BLaER1 (cell line): ENCODE measurements around the gene NEK10.

ENCODE experiments used
- H3K27ac ChIP-seq: shearing (Covaris generic); formaldehyde crosslinking; 2 replicates; pipeline ENCODE4 v1.8.1; 2022
- H3K27me3 ChIP-seq: shearing (Covaris generic); formaldehyde crosslinking; 2 replicates; pipeline ENCODE4 v1.8.1; 2022
- H3K36me3 ChIP-seq: shearing (Covaris generic); formaldehyde crosslinking; 2 replicates; pipeline ENCODE4 v1.8.1; 2022
- H3K4me1 ChIP-seq: shearing (Covaris generic); formaldehyde crosslinking; 2 replicates; pipeline ENCODE4 v1.8.1; 2022
- H3K4me2 ChIP-seq: shearing (Covaris generic); formaldehyde crosslinking; 2 replicates; pipeline ENCODE4 v1.8.1; 2022
- H3K4me3 ChIP-seq: shearing (Covaris generic); formaldehyde crosslinking; 2 replicates; pipeline ENCODE4 v1.8.1; 2022
- H3K9ac ChIP-seq: shearing (Covaris generic); formaldehyde crosslinking; 2 replicates; pipeline ENCODE4 v1.8.1; 2022
- H3K9me3 ChIP-seq: shearing (Covaris generic); formaldehyde crosslinking; 2 replicates; pipeline ENCODE4 v1.8.1; 2022
- H4K20me1 ChIP-seq: shearing (Covaris generic); formaldehyde crosslinking; 2 replicates; pipeline ENCODE4 v1.8.1; 2022
- Cebpa-rat ChIP-seq: shearing (Covaris generic); IDR thresholded peaks from 2 replicates; pipeline ENCODE4 v1.8.1; 2022

The NEK10 gene

DNA sequence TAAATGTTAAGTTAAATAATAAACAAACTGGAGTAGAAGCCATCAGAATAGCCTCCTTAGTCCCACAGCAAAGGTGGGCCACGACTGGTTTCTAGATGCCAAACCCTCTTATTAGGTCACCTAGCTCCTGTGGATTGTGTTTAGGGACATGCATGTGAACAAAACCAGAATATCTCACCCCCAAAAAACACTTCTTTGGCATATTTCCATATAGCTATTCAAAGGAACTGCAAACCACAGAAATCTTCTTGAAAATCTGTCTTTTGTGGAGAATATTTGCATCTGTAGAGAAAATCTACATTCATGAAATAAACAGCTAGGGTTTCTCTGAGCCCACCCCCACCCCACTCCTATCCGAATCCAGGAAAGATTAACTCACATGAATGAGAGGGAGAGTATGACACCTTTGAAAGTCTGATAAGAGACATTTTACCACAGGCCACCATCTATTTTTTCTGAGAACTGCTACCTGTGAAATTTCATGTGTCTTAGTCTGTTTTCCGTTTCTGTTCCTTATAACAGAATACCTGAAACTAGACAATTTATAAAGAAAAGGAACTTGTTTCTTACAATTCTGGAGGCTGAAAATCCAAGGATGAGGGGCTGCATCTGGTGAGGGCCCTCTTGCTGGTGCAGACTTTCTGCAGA is 159.4 kb downstream of the NEK10 start:
- H3K36me3 ChIP-seq: no peaks in the 10 kb centered on the region
- TF ChIP-seq Cebpa-rat: no peak
- H3K9ac ChIP-seq: no peak overlapping the region
- no peak overlapping the region for H3K4me3 ChIP-seq
- 0 out of 2 replicates have a peak overlapping the region, but pooled peaks have one; percentile 0 for H3K4me2 ChIP-seq
- H3K27ac ChIP-seq: no peak overlapping the region
- H3K9me3 ChIP-seq: no peaks in the 10 kb centered on the region
- H4K20me1 ChIP-seq: no peaks in the 10 kb centered on the region
- no peaks in the 10 kb centered on the region for H3K27me3 ChIP-seq
- peaks cover 11% of the 10 kb centered on the region for H3K4me1 ChIP-seq

DNA sequence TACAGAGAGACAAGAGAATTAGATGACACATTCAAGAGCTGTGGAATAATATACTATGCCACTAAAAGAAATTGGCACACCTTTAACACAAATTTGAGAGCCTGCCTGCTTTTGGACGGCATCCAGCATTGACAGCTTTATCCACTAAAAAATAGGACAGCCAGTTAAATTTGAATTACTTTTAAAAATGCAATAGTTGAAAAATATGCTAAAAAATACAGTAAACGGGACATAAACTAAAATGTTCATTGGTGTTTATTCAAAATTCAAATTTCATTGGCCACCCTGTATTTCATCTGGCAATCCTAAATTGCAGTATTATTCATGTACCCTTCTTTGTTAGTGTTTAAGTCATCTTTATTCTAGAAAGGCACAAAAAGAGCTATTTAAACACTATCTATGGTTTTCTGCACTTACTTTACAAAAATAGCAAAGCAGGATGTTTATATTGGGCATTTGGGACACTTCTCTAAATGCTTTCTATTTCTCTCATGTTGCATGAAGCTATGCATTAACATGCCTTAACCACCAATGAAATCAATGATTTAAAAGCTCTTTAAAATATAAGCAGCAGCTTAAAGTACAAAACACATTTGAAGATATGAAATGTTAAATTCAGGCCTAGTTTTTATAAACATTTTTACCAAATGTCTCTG is 160.1 kb downstream of the NEK10 start:
- 0 out of 2 replicates have a peak overlapping the region, but pooled peaks have one; percentile 0 for H3K4me2 ChIP-seq
- H3K4me3 ChIP-seq: no peak overlapping the region
- no peaks in the 10 kb centered on the region for H4K20me1 ChIP-seq
- peaks cover 11% of the 10 kb centered on the region for H3K4me1 ChIP-seq
- H3K27me3 ChIP-seq: no peaks in the 10 kb centered on the region
- no peaks in the 10 kb centered on the region for H3K9me3 ChIP-seq
- no peak overlapping the region for H3K9ac ChIP-seq
- H3K27ac ChIP-seq: no peak overlapping the region
- no peak for TF ChIP-seq Cebpa-rat
- no peaks in the 10 kb centered on the region for H3K36me3 ChIP-seq

DNA sequence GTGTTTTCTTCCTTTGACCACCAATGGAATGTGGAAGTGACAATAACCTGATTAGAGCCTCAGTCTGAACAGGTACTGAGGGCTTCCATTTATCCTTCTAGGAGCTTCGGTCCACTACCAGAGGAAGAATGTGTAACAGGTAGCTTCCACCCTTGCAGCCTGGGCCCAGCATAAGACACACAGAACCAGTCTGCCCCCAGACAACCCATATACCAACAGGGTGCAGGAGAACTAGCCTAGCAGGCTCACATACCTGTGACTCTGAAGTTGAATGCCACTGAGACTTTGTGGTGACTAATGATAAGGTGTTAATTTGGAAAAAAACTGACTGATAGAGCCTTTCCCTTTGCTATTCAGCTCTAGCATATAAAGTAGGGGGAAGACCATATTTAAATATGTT is 166.2 kb downstream of the NEK10 start:
- Histone ChIP-seq H3K27ac (no peak overlapping the region), H3K9ac (no peak overlapping the region), H3K4me1 (no peaks in the 10 kb centered on the region), H3K4me3 (no peak overlapping the region), H3K27me3 (no peaks in the 10 kb centered on the region), H3K36me3 (no peaks in the 10 kb centered on the region), H4K20me1 (no peaks in the 10 kb centered on the region), H3K4me2 (no peak overlapping the region), H3K9me3 (no peaks in the 10 kb centered on the region)
- TF ChIP-seq Cebpa-rat: no peak

DNA sequence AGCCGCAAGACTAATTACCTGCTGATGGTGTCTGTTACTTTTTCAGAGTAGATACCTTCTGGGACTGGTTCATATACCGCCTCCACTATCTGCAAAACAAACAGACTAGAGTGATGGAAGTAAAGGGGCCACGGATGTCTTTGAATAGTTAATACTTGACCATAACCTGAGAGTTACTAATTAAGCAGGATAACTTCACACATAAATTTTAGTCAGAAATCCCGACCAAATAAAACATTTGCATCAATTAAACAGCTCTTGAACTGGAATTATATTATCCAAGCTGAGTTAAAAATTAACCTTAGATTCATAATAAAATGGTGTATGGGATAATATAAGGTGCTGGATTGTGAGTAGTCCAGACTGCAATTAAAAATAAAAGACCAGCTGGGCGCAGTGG is 167.7 kb downstream of the NEK10 start:
- H3K36me3 ChIP-seq: no peaks in the 10 kb centered on the region
- H3K4me1 ChIP-seq: no peaks in the 10 kb centered on the region
- H3K9ac ChIP-seq: no peak overlapping the region
- H3K27ac ChIP-seq: no peak overlapping the region
- no peak for TF ChIP-seq Cebpa-rat
- no peaks in the 10 kb centered on the region for H4K20me1 ChIP-seq
- no peaks in the 10 kb centered on the region for H3K27me3 ChIP-seq
- no peaks in the 10 kb centered on the region for H3K9me3 ChIP-seq
- no peak overlapping the region for H3K4me2 ChIP-seq
- H3K4me3 ChIP-seq: no peak overlapping the region

GRCh38 chr3:27200721-27201489 is 168.3 kb downstream of the NEK10 start:
- no peak for TF ChIP-seq Cebpa-rat
- H3K36me3 ChIP-seq: no peaks in the 10 kb centered on the region
- H3K4me2 ChIP-seq: no peak overlapping the region

DNA sequence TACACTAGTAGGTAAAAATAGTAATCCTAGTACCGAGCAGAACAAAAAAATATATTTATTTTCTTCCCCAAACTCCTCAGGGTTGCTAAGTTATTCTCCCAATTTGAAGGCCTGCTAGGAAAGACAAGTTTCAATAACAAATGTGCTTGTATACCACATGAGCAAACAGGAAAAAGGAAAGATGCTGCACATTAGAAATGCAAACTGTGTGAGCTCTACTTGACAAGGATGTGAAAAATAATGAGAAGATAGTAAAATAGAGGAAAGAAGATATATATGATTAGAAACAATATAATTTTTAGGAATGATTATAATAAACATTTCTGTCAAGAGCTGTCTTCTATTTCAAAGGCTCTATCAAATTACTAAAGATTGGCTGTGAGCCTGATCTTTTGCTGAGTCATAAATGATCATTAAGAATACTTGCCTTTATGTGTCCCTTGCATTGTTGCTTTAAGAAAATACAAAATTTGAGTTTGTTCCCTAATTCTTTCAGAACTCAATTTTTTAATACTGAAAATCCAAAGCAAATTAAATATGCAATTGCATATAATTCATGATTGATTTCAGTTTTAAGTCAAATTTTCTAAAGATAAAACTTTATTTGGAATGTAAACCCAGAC is 174.2 kb downstream of the NEK10 start:
- no peak overlapping the region for H3K4me3 ChIP-seq
- no peaks in the 10 kb centered on the region for H4K20me1 ChIP-seq
- H3K27ac ChIP-seq: no peak overlapping the region
- H3K36me3 ChIP-seq: no peaks in the 10 kb centered on the region
- H3K27me3 ChIP-seq: no peaks in the 10 kb centered on the region
- no peak overlapping the region for H3K4me2 ChIP-seq
- no peak for TF ChIP-seq Cebpa-rat
- no peaks in the 10 kb centered on the region for H3K4me1 ChIP-seq
- no peak overlapping the region for H3K9ac ChIP-seq
- no peaks in the 10 kb centered on the region for H3K9me3 ChIP-seq

More at GRCh38 chr3:27200721-27201489, 168.3 kb downstream of the NEK10 start:
- H4K20me1 ChIP-seq: no peaks in the 10 kb centered on the region
- no peak overlapping the region for H3K27ac ChIP-seq
- H3K9me3 ChIP-seq: no peaks in the 10 kb centered on the region
- H3K9ac ChIP-seq: no peak overlapping the region
- no peaks in the 10 kb centered on the region for H3K27me3 ChIP-seq
- no peaks in the 10 kb centered on the region for H3K4me1 ChIP-seq
- H3K4me3 ChIP-seq: no peak overlapping the region

DNA sequence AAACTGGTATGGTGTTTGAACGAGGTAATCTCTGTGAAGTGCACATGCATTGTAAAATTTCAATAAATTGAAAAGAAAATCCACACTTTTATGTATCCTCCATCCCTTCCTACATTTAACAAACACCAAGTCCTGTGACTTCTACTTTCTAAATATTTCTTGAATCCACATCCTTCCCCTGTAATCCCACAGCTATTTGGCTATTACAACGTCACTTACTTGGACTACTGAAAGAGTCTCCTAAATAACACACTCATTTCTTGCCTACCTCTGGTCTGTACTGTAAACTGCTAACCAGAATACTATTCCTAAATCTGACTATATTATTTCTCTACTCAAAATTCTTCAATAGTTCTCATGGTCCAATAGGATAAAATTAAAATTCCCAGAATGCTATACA is 176.1 kb downstream of the NEK10 start:
- Histone ChIP-seq H3K9me3 (no peaks in the 10 kb centered on the region), H3K4me3 (no peak overlapping the region), H3K36me3 (no peaks in the 10 kb centered on the region), H3K9ac (no peak overlapping the region), H3K27me3 (no peaks in the 10 kb centered on the region), H3K4me2 (no peak overlapping the region), H4K20me1 (no peaks in the 10 kb centered on the region), H3K4me1 (no peaks in the 10 kb centered on the region), H3K27ac (no peak overlapping the region)
- TF ChIP-seq Cebpa-rat: no peak

DNA sequence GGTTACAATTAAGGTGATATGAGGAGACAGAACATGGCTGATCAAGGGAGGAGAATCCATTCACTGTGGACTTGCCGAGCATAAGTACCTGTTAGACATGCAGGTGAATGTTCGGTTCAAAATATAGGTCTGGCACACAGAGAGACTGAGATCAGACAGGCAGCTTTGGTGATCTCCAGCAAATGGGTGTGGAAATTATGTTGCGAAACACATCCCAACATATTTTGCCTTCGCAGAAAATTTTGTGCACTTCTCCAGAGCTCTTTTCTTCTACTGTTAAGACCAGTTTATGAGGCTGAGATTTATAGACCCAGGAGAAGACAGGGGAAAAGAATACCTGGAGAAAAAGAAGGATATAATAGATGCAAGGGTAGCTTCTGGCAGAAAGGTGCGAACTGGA is 183.2 kb downstream of the NEK10 start:
- no peaks in the 10 kb centered on the region for H3K4me1 ChIP-seq
- no peak overlapping the region for H3K4me2 ChIP-seq
- TF ChIP-seq Cebpa-rat: peak; percentile 55; the same call in 1 of the 2 replicates

DNA sequence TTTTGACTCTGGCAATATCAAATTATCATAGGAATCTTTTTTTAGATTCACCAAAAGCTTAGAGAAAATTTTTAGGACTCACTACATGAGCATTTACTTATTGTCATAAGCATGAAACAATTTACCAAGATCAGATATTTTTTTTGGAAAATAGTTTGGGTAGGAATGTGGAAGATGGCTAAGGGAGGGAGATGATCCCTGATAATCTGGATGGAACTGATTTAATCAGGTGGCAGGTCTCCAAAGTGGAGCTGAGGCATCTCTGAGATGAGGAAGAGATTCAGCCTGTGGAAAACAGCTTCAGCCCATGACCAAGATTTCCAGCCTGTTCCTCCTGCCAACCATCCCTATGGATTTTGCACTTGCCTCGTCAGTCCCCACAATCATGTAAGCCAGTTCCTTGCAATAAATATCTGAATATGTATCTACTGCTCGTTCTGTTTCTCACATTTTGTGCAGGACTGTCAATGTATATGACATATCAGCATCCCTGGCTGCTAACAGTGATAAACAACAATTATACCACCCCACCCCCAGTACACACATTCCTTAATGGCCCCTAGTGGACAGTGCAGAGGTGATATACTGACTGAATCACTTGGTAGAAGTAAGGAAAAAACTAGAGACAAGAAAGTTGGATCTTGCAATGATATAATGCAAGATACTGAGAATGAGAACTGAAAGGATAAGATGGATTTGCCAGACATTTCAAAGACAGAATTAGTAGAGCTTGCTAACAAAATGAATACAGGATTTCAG is 183.8 kb downstream of the NEK10 start:
- Histone ChIP-seq H3K9ac (no peak overlapping the region), H3K4me2 (no peak overlapping the region), H3K36me3 (no peaks in the 10 kb centered on the region), H3K4me3 (no peak overlapping the region), H4K20me1 (no peaks in the 10 kb centered on the region), H3K27me3 (no peaks in the 10 kb centered on the region), H3K27ac (no peak overlapping the region), H3K4me1 (no peaks in the 10 kb centered on the region), H3K9me3 (no peaks in the 10 kb centered on the region)
- TF ChIP-seq Cebpa-rat: no peak

More for the DNA sequence above, 183.2 kb downstream of the NEK10 start:
- Histone ChIP-seq H3K9ac (no peak overlapping the region), H3K9me3 (no peaks in the 10 kb centered on the region), H4K20me1 (no peaks in the 10 kb centered on the region), H3K27ac (no peak overlapping the region), H3K4me3 (no peak overlapping the region), H3K27me3 (no peaks in the 10 kb centered on the region), H3K36me3 (no peaks in the 10 kb centered on the region)
